ENCODE data around the gene ZNF384. TPM values are rescaled to one million over a fixed set of nuclear protein-coding genes. Genes with fewer than 3 reads are reported as not detected.

ZNF384 gene
- total and polyA plus RNA-seq, 9 donors: 22.1 to 64.9 (median 58.2) TPM

DNA sequence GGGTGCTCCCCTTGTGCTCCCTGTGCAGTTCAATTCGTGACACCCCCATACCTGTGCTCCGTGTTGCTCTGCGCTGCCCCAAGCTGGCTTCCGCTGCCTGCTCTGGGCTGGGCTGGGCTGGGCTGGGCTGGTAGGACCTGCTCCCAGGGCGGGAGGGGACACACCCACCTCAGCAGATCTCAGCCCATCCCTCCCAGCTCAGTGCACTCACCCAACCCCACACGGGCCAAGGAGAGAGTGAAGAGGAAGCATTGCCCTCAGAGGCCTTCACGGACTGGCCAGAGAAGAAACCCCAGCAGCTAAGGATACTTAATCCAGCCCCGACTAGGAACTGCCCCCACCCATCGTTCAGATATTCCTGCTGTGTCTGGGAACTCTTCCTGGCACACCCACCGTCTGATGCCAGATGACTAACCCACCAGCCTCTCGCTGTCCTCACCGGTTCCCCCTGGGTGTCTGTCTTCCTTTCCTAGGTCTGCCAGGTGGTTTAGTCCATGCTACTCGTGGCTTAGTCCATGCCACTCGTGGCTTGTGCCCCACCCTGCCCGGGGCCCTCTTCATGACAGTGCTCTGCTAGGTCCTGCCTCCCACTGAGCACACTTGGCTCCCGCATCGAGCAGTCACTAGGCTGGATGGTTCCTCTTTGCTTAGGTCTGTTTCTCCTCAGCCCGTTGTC lies 53.2 kb downstream of the ZNF384 start, which contains the start of gene LPAR5:
TSS of gene LPAR5 (minus strand) at position 104 of the 676 bp plus-strand sequence. CDS start 14,711 bp downstream, outside the sequence.
- DNase-seq: no peak
- TF ChIP-seq POLR2A (IDR thresholded peaks at IDR 0.05) (no peak), EP300 (IDR thresholded peaks at IDR 0.05) (no peak)
- TF ChIP-seq, protein P1, sequence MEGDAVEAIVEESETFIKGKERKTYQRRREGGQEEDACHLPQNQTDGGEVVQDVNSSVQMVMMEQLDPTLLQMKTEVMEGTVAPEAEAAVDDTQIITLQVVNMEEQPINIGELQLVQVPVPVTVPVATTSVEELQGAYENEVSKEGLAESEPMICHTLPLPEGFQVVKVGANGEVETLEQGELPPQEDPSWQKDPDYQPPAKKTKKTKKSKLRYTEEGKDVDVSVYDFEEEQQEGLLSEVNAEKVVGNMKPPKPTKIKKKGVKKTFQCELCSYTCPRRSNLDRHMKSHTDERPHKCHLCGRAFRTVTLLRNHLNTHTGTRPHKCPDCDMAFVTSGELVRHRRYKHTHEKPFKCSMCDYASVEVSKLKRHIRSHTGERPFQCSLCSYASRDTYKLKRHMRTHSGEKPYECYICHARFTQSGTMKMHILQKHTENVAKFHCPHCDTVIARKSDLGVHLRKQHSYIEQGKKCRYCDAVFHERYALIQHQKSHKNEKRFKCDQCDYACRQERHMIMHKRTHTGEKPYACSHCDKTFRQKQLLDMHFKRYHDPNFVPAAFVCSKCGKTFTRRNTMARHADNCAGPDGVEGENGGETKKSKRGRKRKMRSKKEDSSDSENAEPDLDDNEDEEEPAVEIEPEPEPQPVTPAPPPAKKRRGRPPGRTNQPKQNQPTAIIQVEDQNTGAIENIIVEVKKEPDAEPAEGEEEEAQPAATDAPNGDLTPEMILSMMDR (IDR thresholded peaks at IDR 0.05): no peak
- H3K4me3 ChIP-seq: no peak within 1 kb of the TSS
- intact Hi-C loops (cut with DNase I): no loop called here
- H3K4me1 ChIP-seq (ENCODE audit: insufficient read depth): no peaks in the 10 kb centered on the region
- no peaks in the 10 kb centered on the region for H3K36me3 ChIP-seq
- no peak within 1 kb of the TSS for H3K27ac ChIP-seq
- WGBS, 3 donors: 61 to 71% (median 64%) methylated on average over 18 of the region's 18 CpGs
- no peaks in the 10 kb centered on the region for H3K9me3 ChIP-seq
- H3K27me3 ChIP-seq: no peaks in the 10 kb centered on the region

- DNase-seq: no peak
- H3K4me1 ChIP-seq (ENCODE audit: insufficient read depth): no peaks in the 10 kb centered on the region
- no peaks in the 10 kb centered on the region for H3K36me3 ChIP-seq
- no peak overlapping the region for H3K4me3 ChIP-seq
- TF ChIP-seq, protein P1 (IDR thresholded peaks at IDR 0.05): no peak
- 67 to 79% (median 73%) methylated on average over 5 of the region's 5 CpGs for WGBS, 3 donors
- no peaks in the 10 kb centered on the region for H3K9me3 ChIP-seq
- intact Hi-C loops (cut with DNase I): no loop called here
- no peak overlapping the region for H3K27ac ChIP-seq
- H3K27me3 ChIP-seq: no peaks in the 10 kb centered on the region
Observed at GRCh38 chr12:6635375-6635855, 53.8 kb downstream of the ZNF384 start.

GRCh38 chr12:6632026-6632983 lies 56.9 kb downstream of the ZNF384 start:
- H3K27me3 ChIP-seq: no peaks in the 10 kb centered on the region
- no peak for DNase-seq
- no peaks in the 10 kb centered on the region for H3K36me3 ChIP-seq
- TF ChIP-seq, protein P1 (IDR thresholded peaks at IDR 0.05): no peak
- no peak for TF ChIP-seq POLR2A (IDR thresholded peaks at IDR 0.05)
- TF ChIP-seq EP300 (IDR thresholded peaks at IDR 0.05): no peak
- no peaks in the 10 kb centered on the region for H3K4me1 ChIP-seq (ENCODE audit: insufficient read depth)
- H3K4me3 ChIP-seq: no peak overlapping the region
- no peak overlapping the region for H3K27ac ChIP-seq
- intact Hi-C loops (cut with DNase I): no loop called here
- H3K9me3 ChIP-seq: no peaks in the 10 kb centered on the region
- WGBS, 3 donors: 51 to 55% (median 54%) methylated on average over 21 of the region's 21 CpGs

DNA sequence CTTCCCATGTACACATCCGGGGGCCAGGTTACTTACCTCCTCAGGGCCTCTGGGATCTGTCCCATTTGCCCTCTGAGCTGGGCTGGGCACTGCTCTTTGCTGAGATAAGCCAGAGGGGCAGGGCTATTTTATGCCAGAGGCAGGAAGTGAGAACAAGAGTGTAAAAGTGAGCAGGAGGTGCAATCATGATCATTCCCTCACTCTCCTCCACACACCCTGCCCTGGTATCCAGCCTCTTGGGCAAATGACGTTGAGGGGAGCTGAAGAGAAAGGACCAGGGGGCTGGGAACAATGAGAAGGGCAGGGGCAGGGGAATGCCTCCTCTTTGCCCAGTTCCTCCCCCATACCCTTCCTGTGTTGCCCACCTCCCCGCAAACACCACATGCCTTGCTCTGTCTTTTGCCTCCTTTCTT lies 57.6 kb downstream of the ZNF384 start:
- H3K4me1 ChIP-seq (ENCODE audit: insufficient read depth): no peaks in the 10 kb centered on the region
- H3K4me3 ChIP-seq: no peak overlapping the region
- H3K27me3 ChIP-seq: no peaks in the 10 kb centered on the region
- no peak for DNase-seq
- 64 to 80% (median 74%) methylated on average over 3 of the region's 3 CpGs for WGBS, 3 donors
- no peak for TF ChIP-seq POLR2A (IDR thresholded peaks at IDR 0.05)
- TF ChIP-seq EP300 (IDR thresholded peaks at IDR 0.05): no peak
- TF ChIP-seq, protein P1 (IDR thresholded peaks at IDR 0.05): no peak
- H3K27ac ChIP-seq: no peak overlapping the region
- intact Hi-C loops (cut with DNase I): no loop called here
- no peaks in the 10 kb centered on the region for H3K9me3 ChIP-seq
- no peaks in the 10 kb centered on the region for H3K36me3 ChIP-seq

All from ovary (tissue), 9 donors.